ENCODE results near the gene PPP6R2. TPM values are rescaled to one million over a fixed set of nuclear protein-coding genes. Genes with fewer than 3 reads are reported as not detected.
"Not testable (repeated sequence)": the region's sequence is repeated elsewhere in the genome, so short reads cannot be mapped to it uniquely, and the experiment has no call there.

PPP6R2 gene
- total RNA-seq, 1 experiment from 2014 or later: 60.6 TPM

DNA sequence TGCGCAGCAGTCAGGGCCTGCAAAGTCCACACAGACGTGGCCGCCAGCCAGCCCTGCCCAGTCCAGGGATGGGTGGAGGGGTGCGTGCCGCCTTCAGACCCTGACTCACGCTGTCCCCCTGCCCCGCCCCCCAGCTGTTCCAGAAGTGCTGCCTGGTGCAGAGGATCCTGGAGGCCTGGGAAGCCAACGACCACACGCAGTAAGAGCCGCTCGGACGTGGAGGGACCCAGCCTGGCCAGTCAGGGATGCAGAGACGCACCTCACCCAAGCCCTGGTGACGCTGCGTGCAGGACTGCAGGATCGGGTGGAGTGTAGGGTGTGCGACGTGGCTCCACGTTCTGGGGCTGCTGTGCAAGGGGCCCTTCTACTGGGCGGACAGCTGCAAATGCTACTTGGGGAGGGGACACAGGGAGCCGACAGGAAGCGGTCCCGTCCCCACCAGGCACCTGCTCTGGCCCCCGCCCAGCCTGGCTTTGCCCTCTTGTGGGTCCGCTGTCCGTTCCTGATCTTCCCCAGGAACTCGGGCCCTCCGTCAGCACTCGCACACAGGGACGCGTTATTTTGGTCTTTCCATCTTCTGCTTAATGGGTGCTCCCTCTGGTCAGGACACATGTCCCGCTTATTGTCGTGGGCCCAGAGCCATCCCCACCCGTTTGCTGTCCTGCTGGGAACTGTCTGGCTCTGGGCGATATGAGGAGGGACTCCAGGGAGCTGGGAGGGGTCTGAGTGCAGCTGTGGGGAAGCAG is 89.2 kb downstream of the PPP6R2 start:
- H3K27me3 ChIP-seq: no peaks in the 10 kb centered on the region
- no peaks in the 10 kb centered on the region for H3K9me3 ChIP-seq (replicated peaks)
- no peak overlapping the region for H3K27ac ChIP-seq
- H3K36me3 ChIP-seq: peaks cover 60% of the 10 kb centered on the region
- no peak overlapping the region for H3K4me3 ChIP-seq
- DNase-seq: no peak
- H3K4me1 ChIP-seq: no peaks in the 10 kb centered on the region

DNA sequence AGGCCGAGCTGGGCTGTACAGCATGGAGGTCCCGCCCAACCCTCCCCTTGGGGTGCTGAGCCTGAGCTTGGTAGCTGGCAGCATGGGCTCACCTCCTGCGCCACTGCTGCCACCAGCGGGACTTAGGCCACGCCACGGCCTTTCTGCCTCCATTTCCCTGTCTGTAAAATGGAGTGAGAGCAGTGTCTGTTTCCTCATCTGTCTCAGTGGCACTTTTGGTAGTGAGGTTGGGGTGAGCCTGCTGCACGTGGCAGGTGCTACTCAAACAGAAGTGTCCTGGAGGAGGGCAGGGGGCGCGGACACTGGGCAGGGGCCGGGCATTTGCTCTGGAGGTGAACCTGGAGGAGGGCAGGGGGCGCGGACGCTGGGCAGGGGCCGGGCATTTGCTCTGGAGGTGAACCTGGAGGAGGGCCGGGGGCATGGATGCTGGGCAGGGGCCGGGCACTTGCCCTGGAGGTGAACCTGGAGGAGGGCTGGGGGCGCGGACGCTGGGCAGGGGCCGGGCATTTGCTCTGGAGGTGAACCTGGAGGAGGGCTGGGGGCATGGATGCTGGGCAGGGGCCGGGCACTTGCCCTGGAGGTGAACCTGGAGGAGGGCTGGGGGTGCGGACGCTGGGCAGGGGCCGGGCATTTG is 89.9 kb downstream of the PPP6R2 start:
- H3K27me3 ChIP-seq; H3K9me3 ChIP-seq (replicated peaks); H3K4me3 ChIP-seq; H3K27ac ChIP-seq; H3K4me1 ChIP-seq; DNase-seq: not testable (repeated sequence)
- peaks cover 54% of the 10 kb centered on the region for H3K36me3 ChIP-seq

- no peaks in the 10 kb centered on the region for H3K27me3 ChIP-seq
- no peak overlapping the region for H3K27ac ChIP-seq
- H3K36me3 ChIP-seq: peaks cover 53% of the 10 kb centered on the region
- DNase-seq: no peak
- peaks cover 3% of the 10 kb centered on the region; the same call in 1 of the 2 replicates for H3K4me1 ChIP-seq
- no peaks in the 10 kb centered on the region for H3K9me3 ChIP-seq (replicated peaks)
- H3K4me3 ChIP-seq: no peak overlapping the region
Observed at GRCh38 chr22:50434849-50435248, 91.7 kb downstream of the PPP6R2 start.

DNA sequence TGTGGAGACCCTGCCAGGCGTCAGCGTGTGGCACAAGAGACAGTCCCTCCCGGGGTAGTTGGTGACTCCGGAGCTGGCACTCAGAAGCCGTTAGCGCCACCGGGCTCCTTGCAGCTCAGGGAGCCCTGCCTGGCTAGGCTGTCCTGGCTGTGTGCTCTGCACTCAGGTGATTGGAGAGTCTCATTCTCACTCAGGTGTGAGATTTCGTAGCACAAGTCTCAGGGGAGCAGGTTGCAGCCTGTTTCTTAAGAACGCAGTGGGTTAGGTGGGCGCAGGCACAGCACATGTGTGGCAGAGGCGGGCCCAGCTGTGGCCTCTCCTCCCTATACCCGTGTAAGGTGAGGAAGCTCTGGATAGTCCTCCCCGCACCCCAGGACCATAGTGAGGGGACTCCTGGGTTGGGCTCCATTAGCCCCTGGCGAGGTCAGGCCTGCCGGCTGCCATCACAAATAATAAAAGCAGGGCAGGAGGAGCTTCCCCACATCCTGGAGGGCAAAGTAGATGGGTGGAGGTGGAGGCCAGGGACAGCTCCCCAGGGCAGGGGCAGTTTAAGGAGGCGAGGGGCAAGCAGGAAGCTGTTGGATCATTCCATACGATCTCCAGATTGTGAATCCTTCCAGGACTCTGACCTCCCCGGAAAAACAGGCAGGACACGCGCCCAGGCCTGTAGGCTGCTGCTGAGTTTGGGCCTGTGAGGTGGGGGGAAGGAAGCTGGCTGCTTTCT is 92.3 kb downstream of the PPP6R2 start:
- Histone ChIP-seq H3K4me3 (no peak overlapping the region), H3K27me3 (no peaks in the 10 kb centered on the region), H3K36me3 (peaks cover 51% of the 10 kb centered on the region), H3K9me3 (replicated peaks) (no peaks in the 10 kb centered on the region), H3K4me1 (peaks cover 3% of the 10 kb centered on the region; the same call in 1 of the 2 replicates), H3K27ac (no peak overlapping the region)
- DNase-seq: no peak

GRCh38 chr22:50436015-50436830 is 93.1 kb downstream of the PPP6R2 start:
- H3K4me3 ChIP-seq: no peak overlapping the region
- H3K27ac ChIP-seq: no peak overlapping the region
- no peaks in the 10 kb centered on the region for H3K27me3 ChIP-seq
- peaks cover 3% of the 10 kb centered on the region; the same call in 1 of the 2 replicates for H3K4me1 ChIP-seq
- DNase-seq: no peak
- H3K36me3 ChIP-seq: peaks cover 52% of the 10 kb centered on the region
- no peaks in the 10 kb centered on the region for H3K9me3 ChIP-seq (replicated peaks)

DNA sequence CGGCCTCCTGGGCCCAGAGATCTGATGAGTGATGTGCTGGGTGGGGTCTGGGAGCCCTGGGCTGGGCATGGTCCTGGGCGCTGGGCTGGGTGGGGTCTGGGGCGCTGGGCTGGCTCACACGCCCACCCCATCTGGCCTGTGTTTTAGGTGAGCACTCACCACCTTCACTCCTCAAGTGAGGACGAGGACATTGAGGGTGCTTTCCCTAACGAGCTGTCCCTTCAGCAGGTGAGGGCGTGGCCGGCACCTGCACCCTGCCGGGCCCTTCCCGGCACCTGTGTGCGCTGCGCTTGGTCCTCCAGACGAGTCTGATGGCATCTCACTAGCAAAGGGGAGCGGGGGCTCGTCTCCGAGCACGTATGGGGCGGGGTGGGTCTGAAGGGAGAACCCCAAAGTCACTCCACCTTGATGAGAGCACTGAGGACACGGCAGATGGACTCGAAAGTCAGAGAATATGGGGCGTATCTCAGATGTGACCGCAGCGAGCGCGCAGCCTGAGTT is 93.8 kb downstream of the PPP6R2 start:
- H3K27ac ChIP-seq: no peak overlapping the region
- DNase-seq: peak in 1 of 2 experiments; percentile 15
- peaks cover 49% of the 10 kb centered on the region for H3K36me3 ChIP-seq
- H3K4me3 ChIP-seq: no peak overlapping the region
- peaks cover 3% of the 10 kb centered on the region; the same call in 1 of the 2 replicates for H3K4me1 ChIP-seq
- no peaks in the 10 kb centered on the region for H3K9me3 ChIP-seq (replicated peaks)
- no peaks in the 10 kb centered on the region for H3K27me3 ChIP-seq

GRCh38 chr22:50437511-50438304 is 94.6 kb downstream of the PPP6R2 start:
- H3K4me1 ChIP-seq: peaks cover 3% of the 10 kb centered on the region; the same call in 1 of the 2 replicates
- H3K9me3 ChIP-seq (replicated peaks): no peaks in the 10 kb centered on the region
- peaks cover 46% of the 10 kb centered on the region for H3K36me3 ChIP-seq
- H3K27me3 ChIP-seq: no peaks in the 10 kb centered on the region
- DNase-seq: peak in 1 of 2 experiments; percentile 9
- H3K27ac ChIP-seq: no peak overlapping the region
- H3K4me3 ChIP-seq: no peak overlapping the region

- no peaks in the 10 kb centered on the region for H3K9me3 ChIP-seq (replicated peaks)
- H3K27ac ChIP-seq: no peak overlapping the region
- peaks cover 3% of the 10 kb centered on the region; the same call in 1 of the 2 replicates for H3K4me1 ChIP-seq
- H3K27me3 ChIP-seq: no peaks in the 10 kb centered on the region
- DNase-seq: peak; percentile 50 to 56
- no peak overlapping the region for H3K4me3 ChIP-seq
- H3K36me3 ChIP-seq: peaks cover 49% of the 10 kb centered on the region
Observed at GRCh38 chr22:50438305-50439275, 95.5 kb downstream of the PPP6R2 start.

DNA sequence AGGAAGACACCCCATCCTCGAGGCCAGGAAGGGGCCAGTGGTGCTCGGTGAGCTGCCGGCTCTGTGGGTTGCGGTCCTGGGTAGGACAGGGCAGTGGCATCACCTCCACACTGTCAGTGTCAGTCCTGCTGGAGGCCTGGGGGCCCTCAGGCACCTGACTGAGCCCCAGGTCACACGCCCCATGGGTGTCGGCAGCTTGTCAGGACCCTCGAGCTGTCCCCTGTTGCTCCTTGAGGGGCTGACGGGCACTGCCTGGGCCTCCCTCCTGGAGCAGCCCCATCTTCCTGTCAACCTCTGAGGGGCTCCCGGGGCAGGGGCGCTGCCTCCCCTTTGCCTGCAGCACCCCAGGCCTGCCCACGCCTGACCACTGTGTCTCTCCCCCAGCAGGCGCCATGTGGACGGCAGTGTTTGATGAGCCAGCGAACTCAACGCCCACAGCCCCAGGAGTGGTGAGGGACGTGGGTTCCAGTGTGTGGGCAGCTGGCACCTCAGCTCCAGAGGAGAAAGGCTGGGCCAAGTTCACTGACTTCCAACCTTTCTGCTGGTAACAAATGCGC is 96.3 kb downstream of the PPP6R2 start:
- no peak overlapping the region for H3K27ac ChIP-seq
- H3K9me3 ChIP-seq (replicated peaks): no peaks in the 10 kb centered on the region
- no peaks in the 10 kb centered on the region for H3K27me3 ChIP-seq
- H3K36me3 ChIP-seq: peaks cover 53% of the 10 kb centered on the region
- peaks cover 3% of the 10 kb centered on the region; the same call in 1 of the 2 replicates for H3K4me1 ChIP-seq
- no peak overlapping the region for H3K4me3 ChIP-seq
- no peak for DNase-seq

DNA sequence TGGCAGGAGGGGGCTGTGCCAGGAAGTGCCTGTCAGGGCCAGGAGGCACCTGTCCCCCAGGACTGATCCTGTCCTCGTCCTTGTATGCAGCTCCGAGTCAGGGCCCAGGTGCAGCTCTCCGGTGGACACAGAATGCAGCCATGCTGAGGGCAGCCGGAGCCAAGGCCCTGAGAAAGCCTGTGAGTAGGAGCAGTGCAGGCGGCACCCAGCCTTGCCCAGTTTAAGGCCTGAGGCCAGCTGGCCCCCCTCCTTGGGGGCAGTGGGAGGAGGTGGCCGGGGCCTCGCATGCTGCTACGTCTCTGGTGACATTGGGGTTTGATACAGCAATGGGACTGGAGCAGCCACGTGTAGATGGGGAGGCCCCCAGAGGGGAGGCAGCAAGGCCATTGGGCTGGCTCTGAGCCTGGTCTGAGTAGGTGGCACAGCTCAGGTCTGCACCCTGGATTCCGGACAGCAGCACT is 96.8 kb downstream of the PPP6R2 start:
- peaks cover 3% of the 10 kb centered on the region; the same call in 1 of the 2 replicates for H3K4me1 ChIP-seq
- H3K9me3 ChIP-seq (replicated peaks): no peaks in the 10 kb centered on the region
- peaks cover 56% of the 10 kb centered on the region for H3K36me3 ChIP-seq
- H3K27ac ChIP-seq: no peak overlapping the region
- H3K4me3 ChIP-seq: no peak overlapping the region
- DNase-seq: no peak
- H3K27me3 ChIP-seq: no peaks in the 10 kb centered on the region

- no peaks in the 10 kb centered on the region for H3K9me3 ChIP-seq (replicated peaks)
- no peak overlapping the region for H3K27ac ChIP-seq
- no peak for DNase-seq
- no peak overlapping the region for H3K4me3 ChIP-seq
- no peaks in the 10 kb centered on the region for H3K27me3 ChIP-seq
- H3K4me1 ChIP-seq: peaks cover 3% of the 10 kb centered on the region; the same call in 1 of the 2 replicates
- H3K36me3 ChIP-seq: peaks cover 57% of the 10 kb centered on the region
Observed at GRCh38 chr22:50440544-50441249, 97.6 kb downstream of the PPP6R2 start.

All from SJCRH30 (cell line).